ENCODE measurements around the gene KRTAP12-4. TPM values are rescaled to one million over a fixed set of nuclear protein-coding genes. Genes with fewer than 3 reads are reported as not detected.

The KRTAP12-4 gene
- total RNA-seq, 4 donors from 2014 or later = not detected

GRCh38 chr21:44681152-44681551, 26.7 kb upstream of the KRTAP12-4 start:
- no peak for DNase-seq
- intact Hi-C loops (cut with DNase I; ENCODE audit: low total_unique reads) = no loop called here
- Histone ChIP-seq H3K9me3 (no peaks in the 10 kb centered on the region), H3K36me3 (no peaks in the 10 kb centered on the region), H3K4me3 (no peak overlapping the region), H3K27ac (no peak overlapping the region), H3K27me3 (no peaks in the 10 kb centered on the region), H3K4me1 (no peaks in the 10 kb centered on the region)
- no peak for TF ChIP-seq POLR2A (IDR thresholded peaks at IDR 0.05)

- Histone ChIP-seq H3K27ac (no peak overlapping the region), H3K4me3 (no peak overlapping the region), H3K36me3 (no peaks in the 10 kb centered on the region), H3K27me3 (no peaks in the 10 kb centered on the region), H3K9me3 (no peaks in the 10 kb centered on the region), H3K4me1 (no peaks in the 10 kb centered on the region)
- DNase-seq = no peak
- TF ChIP-seq CTCF (IDR thresholded peaks at IDR 0.05) (no peak), POLR2A (IDR thresholded peaks at IDR 0.05) (no peak)
- intact Hi-C loops (cut with DNase I; ENCODE audit: low total_unique reads) = no loop called here
Observed at GRCh38 chr21:44677881-44678280, 23.4 kb upstream of the KRTAP12-4 start.

GRCh38 chr21:44671911-44672310, 17.5 kb upstream of the KRTAP12-4 start:
- TF ChIP-seq CTCF (IDR thresholded peaks at IDR 0.05) = no peak
- TF ChIP-seq POLR2A (IDR thresholded peaks at IDR 0.05) = no peak
- intact Hi-C loops (cut with DNase I; ENCODE audit: low total_unique reads) = no loop called here

GRCh38 chr21:44670642-44671432, 16.4 kb upstream of the KRTAP12-4 start:
- H3K27me3 ChIP-seq = no peaks in the 10 kb centered on the region
- no peaks in the 10 kb centered on the region for H3K4me1 ChIP-seq
- TF ChIP-seq POLR2A (IDR thresholded peaks at IDR 0.05) (no peak), CTCF (IDR thresholded peaks at IDR 0.05) (no peak)
- H3K36me3 ChIP-seq = no peaks in the 10 kb centered on the region
- H3K9me3 ChIP-seq = peaks cover 0 to 6% of the 10 kb centered on the region in 2 donors
- H3K27ac ChIP-seq = no peak overlapping the region
- no peak for DNase-seq
- intact Hi-C loops (cut with DNase I; ENCODE audit: low total_unique reads) = no loop called here
- H3K4me3 ChIP-seq = no peak overlapping the region

More at GRCh38 chr21:44671911-44672310, 17.5 kb upstream of the KRTAP12-4 start:
- no peak for DNase-seq
- H3K27me3 ChIP-seq = no peaks in the 10 kb centered on the region
- H3K27ac ChIP-seq = no peak overlapping the region
- no peaks in the 10 kb centered on the region for H3K4me1 ChIP-seq
- H3K4me3 ChIP-seq = no peak overlapping the region
- peaks cover 0 to 6% of the 10 kb centered on the region in 2 donors for H3K9me3 ChIP-seq
- no peaks in the 10 kb centered on the region for H3K36me3 ChIP-seq

- TF ChIP-seq POLR2A (IDR thresholded peaks at IDR 0.05) (no peak), CTCF (IDR thresholded peaks at IDR 0.05) (no peak)
- H3K27me3 ChIP-seq = no peaks in the 10 kb centered on the region
- peaks cover 0 to 6% of the 10 kb centered on the region in 2 donors for H3K9me3 ChIP-seq
- intact Hi-C loops (cut with DNase I; ENCODE audit: low total_unique reads) = no loop called here
- H3K4me1 ChIP-seq = no peaks in the 10 kb centered on the region
- no peak overlapping the region for H3K27ac ChIP-seq
- H3K36me3 ChIP-seq = no peaks in the 10 kb centered on the region
- no peak for DNase-seq
- H3K4me3 ChIP-seq = no peak overlapping the region
Observed at GRCh38 chr21:44667612-44668011, 13.2 kb upstream of the KRTAP12-4 start.

All from uterus (tissue), 4 donors.